Hematopoietic multipotent progenitor cell treated with erythropoietin and hydrocortisone succinate and interleukin-3 and kit ligand, for 8 days (in vitro differentiated cells): ENCODE measurements around the gene PARD3B.

Experiments
- DNase-seq: peaks from one replicate; pipeline ENCODE4 v3.0.0-alpha.2; 2015

PARD3B gene

DNA sequence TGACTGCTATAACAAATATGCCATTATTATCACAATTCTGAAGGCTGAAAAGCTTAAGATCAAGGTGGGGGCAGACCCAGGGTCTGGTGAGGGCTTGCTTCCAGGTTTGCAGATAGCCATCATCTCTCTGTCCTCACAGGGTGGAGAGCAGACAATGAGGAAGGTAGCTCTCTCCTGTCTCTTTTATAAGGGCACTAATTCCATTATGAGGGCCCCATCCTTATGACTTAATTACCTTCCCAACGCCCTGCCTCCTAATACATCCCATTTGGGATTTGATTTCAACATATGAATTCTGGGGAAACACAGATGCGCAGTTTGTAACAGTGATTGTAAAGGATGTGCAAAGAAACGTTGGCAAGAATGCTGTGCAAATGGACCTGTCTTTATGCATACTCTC lies 44.8 kb downstream of the PARD3B start:
- no peak for DNase-seq

DNA sequence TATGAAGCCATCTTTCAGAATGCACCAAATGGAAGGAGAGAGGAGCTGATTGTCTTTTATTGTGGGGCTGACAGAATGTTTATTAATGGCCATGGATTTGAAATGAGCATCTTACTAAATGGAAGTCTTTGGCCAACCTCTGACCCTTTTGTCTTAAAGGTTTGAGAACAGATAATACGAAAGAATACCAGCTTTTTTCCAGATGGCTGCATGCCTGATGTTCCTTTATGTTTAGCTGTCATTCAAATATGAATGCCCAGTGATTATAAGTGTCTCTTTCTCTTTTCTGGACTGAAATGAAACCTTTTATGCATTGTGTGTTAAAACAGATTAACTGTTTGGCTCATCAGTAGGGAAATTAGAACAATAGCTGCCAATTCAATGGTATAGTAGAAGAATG lies 46.0 kb downstream of the PARD3B start:
- no peak for DNase-seq

DNA sequence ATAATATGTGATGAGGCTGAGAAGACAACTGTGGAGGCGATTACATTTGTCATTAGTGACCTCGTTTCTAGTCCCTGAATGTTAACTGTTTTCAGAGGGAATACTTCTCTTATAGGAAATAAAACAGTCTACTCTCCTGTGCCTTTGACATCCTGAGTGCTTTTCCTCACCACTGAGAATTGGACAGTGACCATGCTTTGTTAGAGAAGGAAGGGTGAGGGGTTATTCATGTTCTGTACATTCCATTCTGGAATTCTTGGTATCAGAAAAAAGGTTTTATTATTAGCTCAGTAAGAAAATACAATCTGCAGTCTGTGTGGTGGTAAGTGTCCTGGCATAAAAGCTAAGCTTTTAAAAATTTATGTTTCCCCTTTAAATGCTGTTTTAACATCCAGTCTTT lies 58.8 kb downstream of the PARD3B start:
- DNase-seq, result no peak

DNA sequence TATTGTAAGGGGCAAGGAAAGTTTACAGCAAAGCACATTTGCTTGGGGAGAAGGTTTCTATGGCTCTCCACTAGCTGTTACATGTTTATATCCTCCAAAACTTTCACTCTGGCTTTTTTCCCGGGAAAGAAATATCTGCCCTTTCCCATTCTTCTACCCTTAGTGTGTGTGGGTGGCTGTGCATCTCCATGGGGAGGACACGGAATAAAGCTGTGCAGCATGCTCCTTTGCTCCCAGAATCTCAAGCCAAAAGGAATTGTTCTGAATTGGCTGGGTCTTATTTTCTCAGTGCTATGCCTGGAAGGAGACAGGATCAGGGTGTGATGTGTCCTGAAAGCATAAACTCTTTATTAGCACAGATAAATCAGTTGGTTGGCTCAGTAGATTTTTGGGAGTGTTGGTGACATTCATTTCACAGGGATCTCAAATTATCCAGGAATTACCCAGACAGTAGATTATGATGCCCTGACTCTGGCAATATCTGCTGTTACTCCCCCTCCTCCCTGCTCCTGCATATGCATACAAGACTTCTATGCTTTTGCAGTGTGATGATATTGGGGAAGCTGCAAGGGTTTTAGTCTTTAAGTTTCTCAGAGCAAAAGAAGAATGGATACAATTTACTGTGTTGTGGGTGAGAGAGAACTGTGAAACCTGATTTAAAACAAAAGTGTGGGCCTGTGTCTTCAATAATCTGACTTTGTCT lies 63.1 kb downstream of the PARD3B start:
- no peak for DNase-seq

DNA sequence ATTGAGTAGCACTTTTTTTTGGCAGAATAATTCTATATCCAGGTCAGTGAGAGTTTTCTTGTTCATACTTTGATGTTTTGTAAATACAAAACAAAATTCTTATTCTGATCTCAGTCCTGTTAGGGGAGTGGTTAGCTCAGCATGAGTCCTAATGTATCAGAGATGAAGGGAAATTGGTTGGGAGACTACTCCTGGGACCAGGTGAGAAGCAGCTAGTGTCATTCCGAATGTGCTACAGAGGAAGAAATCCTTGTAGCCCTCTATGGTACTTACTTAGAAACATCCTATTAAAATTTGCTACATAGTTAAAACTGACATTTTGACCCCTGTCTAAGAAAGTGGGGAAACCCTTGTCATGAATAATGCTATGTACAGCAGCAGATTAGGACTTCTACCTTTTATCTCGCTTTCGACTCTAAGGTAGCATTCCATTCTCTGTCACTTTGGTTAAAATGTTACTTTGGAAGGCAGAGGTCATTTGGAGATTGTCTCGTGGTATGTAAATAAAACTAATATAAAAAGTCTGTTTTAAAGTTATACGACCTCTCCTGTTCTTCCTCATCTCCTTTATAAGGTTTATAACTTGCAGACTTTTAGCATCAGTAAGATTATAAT lies 65.8 kb downstream of the PARD3B start:
- DNase-seq, result no peak

DNA sequence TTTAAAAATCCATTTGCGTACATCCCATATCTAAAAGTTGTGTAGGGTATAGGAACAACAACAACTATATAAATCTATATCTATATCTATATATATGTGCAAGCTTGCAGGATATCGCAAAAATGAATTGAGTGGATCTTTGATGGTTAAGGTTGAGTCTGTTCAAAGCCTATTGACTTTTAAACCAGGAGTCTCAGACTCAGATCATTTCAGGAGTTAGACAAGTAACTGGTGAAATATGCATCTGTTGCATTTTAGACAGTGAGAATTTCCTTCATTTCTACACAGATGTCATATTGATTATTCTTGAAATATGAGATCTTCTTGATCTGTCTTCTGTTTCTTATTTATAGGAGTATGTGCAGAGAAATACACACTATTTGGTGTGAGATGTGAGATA lies 66.5 kb downstream of the PARD3B start:
- no peak for DNase-seq

DNA sequence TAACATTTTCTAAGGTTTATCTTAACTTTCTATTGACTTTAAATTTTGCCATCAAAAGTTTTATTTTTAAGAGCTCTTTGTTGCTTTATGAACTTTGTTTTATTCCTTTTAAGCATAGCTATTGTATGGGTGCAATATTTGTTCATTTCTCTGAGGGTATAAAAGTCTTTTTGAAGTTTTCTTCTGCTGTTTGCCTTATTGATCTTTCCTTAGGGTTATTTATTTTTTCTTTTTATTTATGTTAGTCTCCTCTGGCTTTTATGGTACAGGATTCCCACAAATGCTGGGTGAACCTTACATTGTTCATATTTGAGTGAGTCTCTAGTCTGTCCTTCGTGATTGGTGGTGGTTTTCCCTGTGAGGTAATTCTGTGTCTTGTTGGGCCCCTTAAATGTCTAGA lies 68.4 kb downstream of the PARD3B start:
- DNase-seq, result no peak

DNA sequence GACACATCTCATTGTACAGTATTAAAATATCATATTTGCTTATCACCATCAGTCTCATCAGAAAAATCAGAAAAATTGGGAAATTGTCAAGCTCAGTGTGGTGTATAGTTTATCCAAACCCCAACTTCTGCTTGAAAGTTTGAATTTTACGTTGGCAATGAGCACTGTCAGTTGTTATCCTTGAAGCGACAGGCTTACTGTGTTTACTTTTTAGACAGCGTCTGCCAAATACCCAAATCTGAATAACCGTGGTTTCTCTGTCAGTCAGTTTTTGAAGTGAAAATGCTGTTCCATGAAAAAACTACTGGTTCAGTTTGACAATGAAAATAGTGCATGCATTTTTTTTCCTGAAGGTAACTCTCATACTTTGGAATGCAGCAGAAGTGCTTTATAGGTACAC lies 70.2 kb downstream of the PARD3B start:
- DNase-seq, result no peak

DNA sequence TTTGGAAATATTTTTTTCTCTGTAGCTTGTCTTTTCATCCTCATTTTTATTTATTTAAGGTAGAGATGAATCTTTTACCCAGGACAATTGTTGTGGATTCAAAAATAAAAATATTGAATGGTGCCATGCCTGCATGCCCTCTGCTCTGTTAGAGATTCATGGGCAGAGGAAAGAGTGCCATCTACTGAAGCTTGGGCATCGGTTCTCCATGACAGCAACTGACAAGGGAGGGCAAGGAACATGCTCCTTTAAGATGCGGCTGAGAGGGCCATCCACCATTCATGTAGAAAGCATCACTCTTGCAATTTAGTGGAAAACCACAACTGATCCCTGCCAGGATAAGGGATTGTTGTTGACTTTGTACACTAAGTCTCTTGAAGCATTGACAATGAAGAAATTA lies 79.9 kb downstream of the PARD3B start:
- DNase-seq, result no peak

DNA sequence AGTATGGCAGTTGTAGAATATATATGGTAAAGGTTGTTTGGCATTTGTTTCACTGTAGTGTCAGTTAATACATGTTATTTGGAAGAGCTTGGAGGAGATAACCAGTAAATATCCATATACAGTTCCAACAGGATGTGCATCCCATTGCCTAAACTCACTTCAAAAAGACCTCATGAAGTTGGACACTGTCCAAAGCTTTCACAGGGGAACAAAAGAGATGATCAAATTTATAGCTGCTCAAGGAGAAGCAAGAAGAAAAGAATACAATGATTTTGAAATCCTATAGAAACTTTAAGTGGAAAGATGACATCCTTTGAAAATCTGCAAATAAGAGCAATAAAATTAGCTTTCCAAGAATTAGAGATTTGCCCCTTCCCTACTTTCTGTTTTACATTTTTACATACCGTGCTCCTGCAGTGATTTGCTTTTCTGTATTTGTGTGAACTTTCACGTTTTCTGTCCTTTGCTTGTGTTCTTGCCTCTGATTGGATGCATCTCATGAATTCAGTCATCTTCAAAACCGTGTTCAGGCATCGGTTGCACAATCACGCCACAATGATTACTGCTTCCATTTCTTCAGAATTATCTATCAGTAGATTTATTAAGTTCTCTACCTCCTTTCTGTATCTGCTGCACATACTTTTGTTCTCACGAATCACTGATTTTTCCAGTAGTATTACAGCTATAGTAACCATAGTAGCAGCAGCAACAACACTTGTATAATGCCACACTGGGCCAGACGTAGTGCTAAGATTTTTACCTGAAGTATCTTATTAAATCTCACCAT lies 83.8 kb downstream of the PARD3B start:
- DNase-seq, result no peak

DNA sequence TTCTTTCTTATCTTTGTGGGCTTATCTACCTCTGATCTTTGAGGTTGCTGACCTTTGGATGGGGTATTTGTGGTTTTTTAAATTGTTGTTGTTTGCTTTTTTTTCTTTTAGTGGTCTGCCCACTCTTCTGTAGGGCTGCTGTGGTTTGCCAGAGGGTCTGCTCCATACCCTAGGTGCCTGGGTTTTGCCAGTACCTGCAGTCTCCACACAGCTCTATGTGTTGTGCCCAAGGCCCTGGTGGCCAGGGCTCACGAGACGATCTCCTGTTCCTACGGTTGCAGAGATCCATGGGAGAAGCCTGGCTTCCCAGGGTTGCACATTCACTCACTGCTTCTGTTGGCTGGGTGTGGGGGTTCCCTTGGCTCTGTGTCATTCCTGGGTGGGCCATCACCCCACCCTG lies 87.1 kb downstream of the PARD3B start:
- DNase-seq, result no peak

DNA sequence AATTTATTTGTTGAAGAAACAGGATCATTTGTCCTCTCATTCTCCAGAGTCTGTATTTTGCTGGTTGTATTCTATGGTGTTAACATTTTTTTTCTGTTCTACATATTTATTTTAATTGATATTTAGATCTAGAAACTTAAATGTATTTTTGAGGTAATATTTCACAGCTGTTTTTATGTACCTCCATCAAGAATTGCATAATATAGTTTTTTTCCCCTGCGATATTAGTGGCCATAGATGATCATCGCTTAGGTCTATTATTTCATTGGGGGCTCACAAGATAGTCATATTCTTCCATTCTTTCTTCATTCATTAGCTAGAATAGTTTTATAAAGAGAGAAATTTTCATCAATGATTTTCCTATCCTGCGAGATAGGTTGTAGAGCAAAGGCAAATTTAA lies 89.3 kb downstream of the PARD3B start:
- no peak for DNase-seq

DNA sequence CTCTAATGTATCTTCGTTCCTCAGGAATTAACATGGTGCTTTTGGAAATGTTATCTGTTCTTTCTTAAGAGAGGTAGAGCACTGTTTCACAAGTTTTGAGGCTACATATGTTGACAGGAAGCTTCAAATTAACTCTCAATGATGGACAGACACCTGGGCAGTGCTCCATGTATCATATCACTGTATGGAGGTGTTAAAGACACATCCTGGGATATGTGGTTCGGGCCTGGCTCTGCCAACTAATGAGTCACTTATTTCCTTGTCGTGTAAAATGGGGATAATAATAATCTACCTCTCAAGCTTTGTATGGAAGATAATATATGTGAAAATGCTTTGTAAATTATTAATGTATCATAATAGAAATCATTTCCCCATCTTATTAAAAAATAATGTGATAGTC lies 90.2 kb downstream of the PARD3B start:
- no peak for DNase-seq

DNA sequence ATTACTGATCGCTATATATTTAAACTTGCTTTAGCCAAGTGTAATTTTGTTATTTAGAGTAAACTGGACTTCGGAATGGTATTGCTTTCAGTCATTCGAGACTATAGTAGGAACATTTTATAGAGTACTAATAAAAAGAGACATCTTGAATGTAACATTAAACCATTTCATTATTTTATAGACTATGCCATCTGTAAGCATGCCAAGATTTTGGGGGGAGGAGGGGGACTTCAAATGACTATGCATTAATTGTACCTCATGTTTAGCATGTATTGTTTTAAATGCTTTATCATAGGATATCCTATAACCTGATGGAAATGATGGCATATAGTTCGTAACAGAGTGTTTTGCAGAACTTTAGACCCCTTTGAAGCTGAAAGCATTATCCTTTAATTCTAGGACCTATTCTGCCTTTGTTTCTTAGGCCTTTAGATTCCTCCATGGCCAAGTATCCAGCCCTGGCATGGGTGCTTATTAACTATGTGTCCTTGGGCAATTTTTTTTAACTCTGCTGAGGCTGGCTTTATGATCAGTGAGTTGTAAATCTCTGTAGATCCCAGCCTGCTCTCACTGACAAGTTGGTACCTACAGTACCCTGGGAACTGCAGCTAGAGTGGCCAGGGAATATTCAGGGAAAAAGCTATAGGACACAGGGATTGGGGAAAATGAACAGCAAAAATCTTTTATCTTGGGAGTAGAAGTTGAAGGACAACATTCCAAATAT lies 93.4 kb downstream of the PARD3B start:
- no peak for DNase-seq

DNA sequence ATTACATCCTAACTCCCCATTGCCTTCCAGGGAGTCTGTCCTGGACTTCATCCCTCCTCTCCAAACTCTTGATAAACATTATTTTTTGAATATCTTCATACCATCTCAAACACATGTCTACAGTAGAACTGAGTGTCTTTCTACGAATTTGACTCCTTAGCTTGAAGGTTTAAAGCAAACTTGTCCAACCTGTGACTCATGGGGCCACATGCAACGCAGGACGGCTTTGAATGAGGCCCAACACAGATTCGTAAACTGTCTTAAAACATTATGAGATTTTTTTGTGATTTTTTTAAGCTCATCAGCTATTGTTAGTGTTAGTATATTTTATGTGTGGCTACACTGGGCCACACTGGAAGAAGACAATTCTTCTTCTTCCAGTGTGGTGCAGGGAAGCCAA lies 98.1 kb downstream of the PARD3B start:
- no peak for DNase-seq

DNA sequence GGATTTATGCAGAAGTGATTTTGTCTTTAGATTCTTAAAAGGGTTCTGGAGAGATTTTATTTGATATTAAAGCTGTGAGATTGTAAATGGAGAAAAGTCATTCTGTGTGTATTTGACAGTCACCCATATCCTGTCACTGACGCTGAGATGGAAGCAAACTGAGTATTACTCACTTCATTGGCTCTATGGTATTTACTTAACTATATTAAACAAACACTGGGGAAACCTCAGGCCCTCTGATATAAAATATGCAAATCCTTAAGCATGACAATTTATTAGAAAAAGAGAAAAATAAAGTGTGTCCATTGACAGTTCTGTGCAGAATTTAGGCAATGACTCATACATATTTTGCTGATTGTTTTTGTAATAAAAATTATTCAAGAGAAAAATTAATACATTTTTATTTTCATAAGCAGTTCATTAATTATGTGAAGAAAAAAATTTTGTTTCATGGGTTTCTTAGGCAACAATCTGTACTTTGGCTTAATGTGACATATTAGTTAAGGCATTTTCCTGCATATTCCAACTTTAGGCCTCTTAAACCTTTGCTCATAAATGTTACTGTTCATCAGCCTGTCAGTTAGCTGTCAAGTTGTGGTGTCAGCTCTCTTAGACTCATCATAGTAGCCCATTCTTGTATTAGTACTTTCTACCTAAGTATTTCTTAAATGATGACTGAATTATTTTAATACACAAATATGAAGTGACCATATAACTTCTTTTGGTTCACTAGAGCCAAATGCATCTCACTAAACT lies 99.9 kb downstream of the PARD3B start:
- no peak for DNase-seq

DNA sequence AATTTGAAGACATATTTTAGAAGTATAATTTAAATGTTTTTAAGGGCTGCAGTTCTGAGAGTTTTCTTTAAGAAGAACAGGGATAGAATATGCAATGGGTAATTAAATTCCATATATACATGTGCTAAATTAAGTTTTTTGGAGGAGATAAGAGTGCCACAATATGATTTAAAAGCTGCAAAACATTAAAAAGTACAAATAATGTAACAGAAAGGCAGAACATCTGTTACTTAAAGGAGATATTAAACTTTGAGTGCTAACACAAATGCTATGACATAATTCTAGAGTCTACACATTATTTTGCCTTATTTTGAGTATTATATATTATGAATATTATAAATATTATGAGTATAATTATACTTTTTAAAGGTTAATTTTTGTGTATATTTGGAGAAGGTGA lies 102.4 kb downstream of the PARD3B start:
- DNase-seq, result no peak

DNA sequence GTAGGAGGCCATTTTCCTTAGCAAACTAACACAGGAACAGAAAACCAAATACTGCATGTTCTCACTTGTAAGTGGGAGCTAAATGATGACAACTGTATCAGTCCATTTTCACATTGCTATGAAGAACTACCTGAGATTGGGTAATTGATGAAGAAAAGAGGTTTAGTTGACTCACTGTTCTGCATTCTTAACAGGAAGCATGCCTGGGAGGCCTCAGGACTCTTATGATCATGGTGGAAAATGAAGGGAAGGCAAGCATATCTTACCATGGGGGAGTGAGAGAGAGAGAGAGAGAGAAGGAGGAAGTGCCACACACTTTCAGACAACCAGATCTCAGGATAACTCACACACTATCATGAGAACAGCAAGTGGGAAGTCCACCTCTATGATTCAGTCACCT lies 105.3 kb downstream of the PARD3B start:
- no peak for DNase-seq

DNA sequence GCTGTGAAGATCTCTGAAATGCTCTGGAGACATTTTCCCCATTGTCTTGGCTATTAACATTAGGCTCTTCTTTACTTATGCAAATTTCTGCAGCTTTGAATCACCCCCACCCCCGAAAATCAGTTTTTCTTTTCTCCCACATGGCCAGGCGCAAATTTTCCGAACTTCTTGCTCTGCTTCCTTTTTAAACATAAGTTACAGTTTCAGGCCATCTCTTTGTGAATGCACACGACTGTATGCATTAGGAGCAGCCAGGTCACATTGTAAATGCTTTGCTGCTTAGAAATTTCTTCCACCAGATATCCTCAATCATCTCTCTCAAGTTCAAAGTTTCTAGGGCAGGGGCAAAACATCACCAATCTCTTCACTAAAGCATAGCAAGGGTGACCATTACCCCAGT lies 106.8 kb downstream of the PARD3B start:
- DNase-seq, result no peak

DNA sequence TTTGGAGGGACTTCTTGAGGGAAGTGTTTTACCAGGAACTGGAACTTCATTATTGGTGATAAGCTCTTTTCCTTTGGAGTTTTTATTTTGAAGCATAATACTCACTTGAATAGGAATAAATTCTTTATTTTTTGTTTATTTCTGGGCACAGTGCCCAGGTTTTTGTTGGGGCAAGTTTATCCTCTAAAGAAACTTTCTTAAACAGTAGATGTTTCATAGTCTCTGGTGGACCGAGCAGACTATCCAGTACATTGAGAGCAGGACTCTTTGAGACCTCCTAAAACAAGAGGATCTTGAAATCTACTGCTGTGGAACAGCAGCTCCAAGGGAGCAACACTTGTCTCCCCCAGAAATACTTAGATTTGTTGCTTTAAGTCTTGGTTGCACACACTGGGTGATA lies 109.4 kb downstream of the PARD3B start:
- DNase-seq, result no peak

DNA sequence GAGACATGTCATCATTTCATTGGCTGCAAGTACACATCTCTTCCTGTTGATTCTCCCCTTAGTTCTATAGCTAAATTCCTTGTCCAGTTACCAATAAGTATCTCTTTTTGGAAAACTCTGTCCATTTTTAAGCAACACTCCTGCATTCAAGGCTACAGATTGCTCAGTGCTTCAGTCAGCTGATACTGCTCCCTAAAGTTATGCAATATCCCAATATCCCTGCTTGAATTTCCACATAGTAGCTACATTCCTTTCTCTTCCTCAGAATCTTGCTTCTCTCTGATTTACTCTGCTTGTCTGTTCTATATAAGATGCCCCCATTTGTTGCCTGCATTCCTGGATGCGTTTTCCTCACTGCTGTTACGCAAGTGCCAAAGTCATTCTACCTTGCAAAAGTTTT lies 109.8 kb downstream of the PARD3B start:
- no peak for DNase-seq

DNA sequence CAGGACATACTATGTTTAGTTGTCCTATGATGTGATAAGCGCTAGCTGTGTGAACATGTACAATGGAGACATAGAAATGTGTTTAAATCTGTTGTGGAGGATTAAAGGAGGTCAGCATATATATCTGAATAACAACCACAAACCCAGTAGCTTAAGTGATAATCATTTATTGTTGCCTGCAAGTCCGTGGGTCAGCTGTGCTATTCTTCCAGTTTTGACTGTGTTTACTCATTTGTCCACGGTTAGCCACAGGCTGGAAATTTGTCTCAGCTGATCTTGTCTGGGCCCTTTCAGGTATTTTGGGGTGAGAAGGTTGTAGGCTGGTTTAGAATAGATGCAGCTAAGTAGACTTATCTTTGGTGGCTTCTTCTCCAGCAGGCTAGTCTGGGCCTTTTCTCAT lies 110.4 kb downstream of the PARD3B start:
- no peak for DNase-seq

DNA sequence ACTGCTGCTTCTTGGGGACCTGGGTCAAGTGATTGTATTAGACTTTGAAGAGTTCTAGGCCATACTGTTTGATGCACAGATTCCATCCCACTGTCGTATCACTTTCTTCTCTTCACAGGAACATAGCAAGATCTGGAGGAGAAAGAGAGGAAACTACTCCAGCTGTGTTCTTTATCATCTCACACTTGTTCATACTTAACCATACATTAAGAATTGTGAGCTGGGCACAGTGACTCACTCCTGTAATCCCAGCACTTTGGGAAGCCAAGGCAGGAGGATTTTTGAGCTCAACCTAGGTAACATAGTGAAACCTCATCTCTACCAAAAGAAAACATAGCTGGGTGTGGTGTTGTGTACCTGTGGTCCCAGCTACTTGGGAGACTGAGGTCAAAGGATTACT lies 111.7 kb downstream of the PARD3B start:
- no peak for DNase-seq
